ENCODE data around the gene NOD2. TPM values are rescaled to one million over a fixed set of nuclear protein-coding genes. Genes with fewer than 3 reads are reported as not detected.

The NOD2 gene
- total RNA-seq, 1 experiment from 2014 or later, result 5.4 TPM

DNA sequence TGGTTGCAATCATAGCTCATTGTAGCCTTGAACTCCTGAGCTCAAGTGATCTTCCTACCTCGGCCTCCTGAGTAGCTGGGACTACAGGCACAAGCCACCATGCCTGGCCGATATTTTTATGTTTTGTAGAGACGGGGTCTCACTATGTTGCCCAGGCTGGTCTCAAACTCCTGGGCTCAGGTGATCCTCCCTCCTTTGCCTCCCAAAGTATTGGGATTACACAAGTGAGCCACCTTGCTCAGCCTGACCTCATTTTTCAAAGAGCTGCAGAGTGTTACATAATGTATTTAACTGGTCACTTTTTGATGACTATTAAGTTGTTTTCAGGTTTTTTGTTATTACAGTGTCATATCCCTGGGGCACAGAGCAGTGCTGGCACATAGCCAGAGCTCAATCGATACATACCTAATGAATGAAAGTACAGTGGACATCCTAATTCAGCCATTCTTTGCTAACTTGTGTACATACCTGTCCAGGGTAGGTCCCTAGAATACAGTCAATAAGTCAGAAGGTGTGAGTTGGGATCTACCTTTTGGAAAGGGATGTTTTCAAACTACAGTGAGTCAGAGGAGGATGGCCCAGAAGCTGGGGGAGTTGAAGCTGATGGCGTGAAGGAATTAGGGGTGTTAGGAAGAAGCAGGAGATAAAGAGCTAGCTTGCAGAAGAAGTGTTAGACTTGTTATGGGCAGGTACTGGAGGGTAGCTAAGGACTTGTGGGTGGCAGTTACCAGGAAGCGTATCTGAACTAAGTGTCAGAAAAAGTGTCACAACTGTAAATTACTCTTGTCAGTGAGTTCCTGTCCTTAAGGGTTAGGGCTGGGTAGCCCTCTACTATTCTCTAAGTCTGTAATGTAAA is 28.4 kb downstream of the NOD2 start (continued):
- TF ChIP-seq, protein P1, sequence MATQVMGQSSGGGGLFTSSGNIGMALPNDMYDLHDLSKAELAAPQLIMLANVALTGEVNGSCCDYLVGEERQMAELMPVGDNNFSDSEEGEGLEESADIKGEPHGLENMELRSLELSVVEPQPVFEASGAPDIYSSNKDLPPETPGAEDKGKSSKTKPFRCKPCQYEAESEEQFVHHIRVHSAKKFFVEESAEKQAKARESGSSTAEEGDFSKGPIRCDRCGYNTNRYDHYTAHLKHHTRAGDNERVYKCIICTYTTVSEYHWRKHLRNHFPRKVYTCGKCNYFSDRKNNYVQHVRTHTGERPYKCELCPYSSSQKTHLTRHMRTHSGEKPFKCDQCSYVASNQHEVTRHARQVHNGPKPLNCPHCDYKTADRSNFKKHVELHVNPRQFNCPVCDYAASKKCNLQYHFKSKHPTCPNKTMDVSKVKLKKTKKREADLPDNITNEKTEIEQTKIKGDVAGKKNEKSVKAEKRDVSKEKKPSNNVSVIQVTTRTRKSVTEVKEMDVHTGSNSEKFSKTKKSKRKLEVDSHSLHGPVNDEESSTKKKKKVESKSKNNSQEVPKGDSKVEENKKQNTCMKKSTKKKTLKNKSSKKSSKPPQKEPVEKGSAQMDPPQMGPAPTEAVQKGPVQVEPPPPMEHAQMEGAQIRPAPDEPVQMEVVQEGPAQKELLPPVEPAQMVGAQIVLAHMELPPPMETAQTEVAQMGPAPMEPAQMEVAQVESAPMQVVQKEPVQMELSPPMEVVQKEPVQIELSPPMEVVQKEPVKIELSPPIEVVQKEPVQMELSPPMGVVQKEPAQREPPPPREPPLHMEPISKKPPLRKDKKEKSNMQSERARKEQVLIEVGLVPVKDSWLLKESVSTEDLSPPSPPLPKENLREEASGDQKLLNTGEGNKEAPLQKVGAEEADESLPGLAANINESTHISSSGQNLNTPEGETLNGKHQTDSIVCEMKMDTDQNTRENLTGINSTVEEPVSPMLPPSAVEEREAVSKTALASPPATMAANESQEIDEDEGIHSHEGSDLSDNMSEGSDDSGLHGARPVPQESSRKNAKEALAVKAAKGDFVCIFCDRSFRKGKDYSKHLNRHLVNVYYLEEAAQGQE (IDR thresholded peaks at IDR 0.05; ENCODE audit: low read depth), result no peak
- TF ChIP-seq ELF1 (IDR thresholded peaks at IDR 0.05; ENCODE audit: borderline replicate concordance, low read depth) (no peak), CBX3 (IDR thresholded peaks at IDR 0.05; ENCODE audit: low read depth) (no peak), POLR2AphosphoS5 (IDR thresholded peaks at IDR 0.05; ENCODE audit: low read depth, low read length) (no peak), SP1 (IDR thresholded peaks at IDR 0.05; ENCODE audit: low read depth) (no peak), POLR2A (IDR thresholded peaks at IDR 0.05; ENCODE audit: borderline replicate concordance, extremely low read depth, insufficient read depth, insufficient read length) (no peak), SIN3A (IDR thresholded peaks at IDR 0.05; ENCODE audit: low read depth) (no peak)
- TF ChIP-seq, protein P2, sequence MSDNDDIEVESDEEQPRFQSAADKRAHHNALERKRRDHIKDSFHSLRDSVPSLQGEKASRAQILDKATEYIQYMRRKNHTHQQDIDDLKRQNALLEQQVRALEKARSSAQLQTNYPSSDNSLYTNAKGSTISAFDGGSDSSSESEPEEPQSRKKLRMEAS (IDR thresholded peaks at IDR 0.05), result no peak

DNA sequence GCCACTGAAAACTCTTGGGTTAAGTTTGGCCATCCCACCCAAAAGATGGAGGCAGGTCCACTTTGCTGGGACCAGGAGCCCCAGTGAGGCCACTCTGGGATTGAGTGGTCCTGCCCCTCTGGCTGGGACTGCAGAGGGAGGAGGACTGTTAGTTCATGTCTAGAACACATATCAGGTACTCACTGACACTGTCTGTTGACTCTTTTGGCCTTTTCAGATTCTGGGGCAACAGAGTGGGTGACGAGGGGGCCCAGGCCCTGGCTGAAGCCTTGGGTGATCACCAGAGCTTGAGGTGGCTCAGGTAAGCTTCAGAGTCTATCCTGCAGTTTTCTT is 29.0 kb downstream of the NOD2 start:
- ChIA-PET POLR2A (no interaction called here), CTCF (no interaction called here), RAD21 (ENCODE audit: low non-redundant PET in 1 of 2, low total read pairs in 2 of 2, uncharacterized antibody in 2 of 2, unreplicated experiment in 2 of 2) (no interaction called here)
- peaks cover 2 to 13% of the 10 kb centered on the region in 2 experiments; a peak in 3 of 4 replicates for H3K4me1 ChIP-seq (ENCODE audit: control insufficient read depth in 1 of 2, insufficient read depth in 2 of 2, low read length in 2 of 2)
- DNase-seq (ENCODE audit: low read depth, low spot score) (no peak), ATAC-seq (no peak)
- no peak overlapping the region for H3K9ac ChIP-seq (ENCODE audit: low read length)
- no peak overlapping the region for H3K4me2 ChIP-seq (ENCODE audit: low read length)
- H3K9me2 ChIP-seq (ENCODE audit: insufficient read depth), result no peaks in the 10 kb centered on the region
- H3K36me3 ChIP-seq (ENCODE audit: control insufficient read depth in 1 of 2, insufficient read depth in 2 of 2, low read length in 2 of 2), result 0 out of 4 replicates have a peak, but pooled peaks cover 0 to 2% of the 10 kb centered on the region in 2 experiments
- no peak overlapping the region for H2AFZ ChIP-seq (ENCODE audit: low read depth, low read length, poor library complexity, severe bottlenecking)
- no peaks in the 10 kb centered on the region for H3K27me3 ChIP-seq (ENCODE audit: insufficient read depth, low read length)
- intact Hi-C loops (cut with micrococcal nuclease), result no loop called here
- H3K4me3 ChIP-seq (replicated peaks in 1 of 2; ENCODE audit: low read depth in 1 of 2, low read length in 2 of 2), result no peak overlapping the region
- H3K27ac ChIP-seq (ENCODE audit: low read depth, low read length), result no peak overlapping the region
- no peaks in the 10 kb centered on the region for H4K20me1 ChIP-seq (ENCODE audit: insufficient read depth)
- no TSS peak for BruUV-seq (replicated peaks)
- no peaks in the 10 kb centered on the region for H3K79me2 ChIP-seq (ENCODE audit: insufficient read depth, low read length)
- TF ChIP-seq CBX3 (IDR thresholded peaks at IDR 0.05; ENCODE audit: low read depth) (no peak), POLR2A (IDR thresholded peaks at IDR 0.05; ENCODE audit: borderline replicate concordance, extremely low read depth, insufficient read depth, insufficient read length) (no peak), FOSL1 (IDR thresholded peaks at IDR 0.05; ENCODE audit: low read depth) (no peak), YY1 (IDR thresholded peaks at IDR 0.05; ENCODE audit: extremely low read depth, insufficient replicate concordance, low read depth, low read length) (no peak), TCF7L2 (IDR thresholded peaks at IDR 0.05; ENCODE audit: borderline replicate concordance, extremely low read depth, insufficient read depth, insufficient read length) (no peak), SRF (IDR thresholded peaks at IDR 0.05; ENCODE audit: low read depth) (no peak)
- TF ChIP-seq, protein P2 (IDR thresholded peaks at IDR 0.05), result no peak
- no peaks in the 10 kb centered on the region for H3K9me3 ChIP-seq (ENCODE audit: control insufficient read depth in 1 of 2, insufficient read depth in 1 of 2, low read depth in 1 of 2, low read length in 2 of 2)
